ENCODE data around the gene STOML1.

- TF ChIP-seq CTCF (IDR thresholded peaks at IDR 0.05) (no peak), EP300 (IDR thresholded peaks at IDR 0.05) (no peak), POLR2A (IDR thresholded peaks at IDR 0.05) (no peak), POLR2AphosphoS5 (IDR thresholded peaks at IDR 0.05) (no peak)
These were observed 35.6 kb upstream of the STOML1 start for GRCh38 chr15:74027688-74028087.

All from gastroesophageal sphincter (tissue), 3 donors.